Vagina (tissue), 2 donors: ENCODE results near the gene EHBP1. TPM values are rescaled to one million over a fixed set of nuclear protein-coding genes. Genes with fewer than 3 reads are reported as not detected.

ENCODE experiments used
- DNase-seq, 2 donors: peaks; one replicate each; pipeline ENCODE4 v3.0.0-alpha.2; 2017; ENCODE audit errors: extremely low spot score in 2 of 2
- H3K27ac ChIP-seq: fragments of 200-600 bp; sonication (generic); one replicate; pipeline ENCODE4 v1.5.1; 2019
- H3K27me3 ChIP-seq: fragments of 200-600 bp; sonication (generic); one replicate; pipeline ENCODE4 v1.5.1; 2019
- H3K36me3 ChIP-seq, 2 donors: fragments of 200-600 bp; sonication (generic); one replicate each; pipeline ENCODE4 v1.5.1; 2017 to 2019
- H3K4me1 ChIP-seq: fragments of 200-600 bp; sonication (generic); one replicate; pipeline ENCODE4 v1.5.1; 2019
- H3K4me3 ChIP-seq, 2 donors: fragments of 200-600 bp; sonication (generic); 1 replicate in 1 of 2; 2 replicates in 1 of 2; pipeline ENCODE4 v1.5.1; 2016 to 2019
- H3K9me3 ChIP-seq: fragments of 200-600 bp; sonication (generic); one replicate; pipeline ENCODE4 v1.5.1; 2019
- POLR2A ChIP-seq, 2 donors: fragments of 450-650 bp; IDR thresholded peaks; one replicate each; pipeline ENCODE4 v1.6.1; 2017; ENCODE audit warnings: antibody characterized with exemption in 2 of 2, mild to moderate bottlenecking in 2 of 2, moderate library complexity in 2 of 2
- POLR2AphosphoS5 ChIP-seq, 2 donors: sonication (generic); formaldehyde crosslinking; IDR thresholded peaks; one replicate each; pipeline ENCODE4 v1.9.0; 2017; ENCODE audit warnings: antibody characterized with exemption in 2 of 2, mild to moderate bottlenecking in 2 of 2, low read depth in 1 of 2; ENCODE audit not compliant: insufficient read depth in 1 of 2
- intact Hi-C: fragments of 100-400 bp; cut with DNase I; formaldehyde crosslinking; loops from one replicate; pipeline ENCODE4 v1.15.1; 2023
- total RNA-seq: library from RNA; depleted of rRNA; stranded (reverse); fragments of >200 nt; gene quantifications from one replicate; pipeline ENCODE4 v1.2.3, GENCODE V29; 2016
- TF ChIP-seq, protein P1 (sequence below), 3 experiments: fragments of 450-650 bp in 2 of 3; fragments of 200-600 bp in 1 of 3; sonication (generic) in 1 of 3; IDR thresholded peaks; one replicate each; pipeline ENCODE4 v1.5.1; 2017 to 2019; ENCODE audit warnings: antibody characterized with exemption in 3 of 3, mild to moderate bottlenecking in 2 of 3, moderate library complexity in 2 of 3

The EHBP1 gene
- total RNA-seq, 1 donor from 2014 or later, result 97.7 TPM

- peaks cover 10% of the 10 kb centered on the region for H3K4me1 ChIP-seq
- peaks cover 0 to 32% of the 10 kb centered on the region in 2 donors for H3K36me3 ChIP-seq
- H3K9me3 ChIP-seq, result no peaks in the 10 kb centered on the region
- H3K27ac ChIP-seq, result no peak overlapping the region
- H3K4me3 ChIP-seq, result no peak overlapping the region
- intact Hi-C loops, result no loop called here
- DNase-seq, result no peak
- no peaks in the 10 kb centered on the region for H3K27me3 ChIP-seq
- TF ChIP-seq, protein P1, sequence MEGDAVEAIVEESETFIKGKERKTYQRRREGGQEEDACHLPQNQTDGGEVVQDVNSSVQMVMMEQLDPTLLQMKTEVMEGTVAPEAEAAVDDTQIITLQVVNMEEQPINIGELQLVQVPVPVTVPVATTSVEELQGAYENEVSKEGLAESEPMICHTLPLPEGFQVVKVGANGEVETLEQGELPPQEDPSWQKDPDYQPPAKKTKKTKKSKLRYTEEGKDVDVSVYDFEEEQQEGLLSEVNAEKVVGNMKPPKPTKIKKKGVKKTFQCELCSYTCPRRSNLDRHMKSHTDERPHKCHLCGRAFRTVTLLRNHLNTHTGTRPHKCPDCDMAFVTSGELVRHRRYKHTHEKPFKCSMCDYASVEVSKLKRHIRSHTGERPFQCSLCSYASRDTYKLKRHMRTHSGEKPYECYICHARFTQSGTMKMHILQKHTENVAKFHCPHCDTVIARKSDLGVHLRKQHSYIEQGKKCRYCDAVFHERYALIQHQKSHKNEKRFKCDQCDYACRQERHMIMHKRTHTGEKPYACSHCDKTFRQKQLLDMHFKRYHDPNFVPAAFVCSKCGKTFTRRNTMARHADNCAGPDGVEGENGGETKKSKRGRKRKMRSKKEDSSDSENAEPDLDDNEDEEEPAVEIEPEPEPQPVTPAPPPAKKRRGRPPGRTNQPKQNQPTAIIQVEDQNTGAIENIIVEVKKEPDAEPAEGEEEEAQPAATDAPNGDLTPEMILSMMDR (IDR thresholded peaks at IDR 0.05), result no peak
- TF ChIP-seq POLR2A (IDR thresholded peaks at IDR 0.05), result no peak
- TF ChIP-seq POLR2AphosphoS5 (IDR thresholded peaks at IDR 0.05; ENCODE audit: insufficient read depth in 1 of 2, low read depth in 1 of 2), result no peak
Measured at GRCh38 chr2:62991605-62992004, 286.1 kb downstream of the EHBP1 start.

GRCh38 chr2:62992561-62992960, 287.0 kb downstream of the EHBP1 start:
- no peak for TF ChIP-seq POLR2AphosphoS5 (IDR thresholded peaks at IDR 0.05; ENCODE audit: insufficient read depth in 1 of 2, low read depth in 1 of 2)
- TF ChIP-seq POLR2A (IDR thresholded peaks at IDR 0.05), result no peak
- TF ChIP-seq, protein P1 (IDR thresholded peaks at IDR 0.05), result no peak
- H3K4me3 ChIP-seq, result no peak overlapping the region
- DNase-seq, result no peak
- no peaks in the 10 kb centered on the region for H3K9me3 ChIP-seq
- H3K4me1 ChIP-seq, result peaks cover 10% of the 10 kb centered on the region
- no peak overlapping the region for H3K27ac ChIP-seq
- H3K36me3 ChIP-seq, result peaks cover 0 to 37% of the 10 kb centered on the region in 2 donors
- no peaks in the 10 kb centered on the region for H3K27me3 ChIP-seq
- intact Hi-C loops, result no loop called here

- no peak overlapping the region for H3K27ac ChIP-seq
- no peak overlapping the region for H3K4me3 ChIP-seq
- H3K4me1 ChIP-seq, result peaks cover 10% of the 10 kb centered on the region
- H3K36me3 ChIP-seq, result peaks cover 0 to 41% of the 10 kb centered on the region in 2 donors
- no peaks in the 10 kb centered on the region for H3K27me3 ChIP-seq
- H3K9me3 ChIP-seq, result no peaks in the 10 kb centered on the region
- no peak for DNase-seq
- intact Hi-C loops, result no loop called here
- TF ChIP-seq POLR2A (IDR thresholded peaks at IDR 0.05), result no peak
- TF ChIP-seq, protein P1 (IDR thresholded peaks at IDR 0.05), result no peak
- no peak for TF ChIP-seq POLR2AphosphoS5 (IDR thresholded peaks at IDR 0.05; ENCODE audit: insufficient read depth in 1 of 2, low read depth in 1 of 2)
Measured at GRCh38 chr2:62994206-62994605, 288.7 kb downstream of the EHBP1 start.

GRCh38 chr2:62996534-62997186, 291.1 kb downstream of the EHBP1 start:
- no peak for DNase-seq
- no peaks in the 10 kb centered on the region for H3K9me3 ChIP-seq
- no peak overlapping the region for H3K27ac ChIP-seq
- H3K4me3 ChIP-seq, result no peak overlapping the region
- TF ChIP-seq POLR2AphosphoS5 (IDR thresholded peaks at IDR 0.05; ENCODE audit: insufficient read depth in 1 of 2, low read depth in 1 of 2) (no peak), POLR2A (IDR thresholded peaks at IDR 0.05) (no peak)
- TF ChIP-seq, protein P1 (IDR thresholded peaks at IDR 0.05), result no peak
- H3K4me1 ChIP-seq, result peaks cover 8% of the 10 kb centered on the region
- intact Hi-C loops, result no loop called here
- H3K36me3 ChIP-seq, result peaks cover 0 to 33% of the 10 kb centered on the region in 2 donors
- H3K27me3 ChIP-seq, result no peaks in the 10 kb centered on the region

DNA sequence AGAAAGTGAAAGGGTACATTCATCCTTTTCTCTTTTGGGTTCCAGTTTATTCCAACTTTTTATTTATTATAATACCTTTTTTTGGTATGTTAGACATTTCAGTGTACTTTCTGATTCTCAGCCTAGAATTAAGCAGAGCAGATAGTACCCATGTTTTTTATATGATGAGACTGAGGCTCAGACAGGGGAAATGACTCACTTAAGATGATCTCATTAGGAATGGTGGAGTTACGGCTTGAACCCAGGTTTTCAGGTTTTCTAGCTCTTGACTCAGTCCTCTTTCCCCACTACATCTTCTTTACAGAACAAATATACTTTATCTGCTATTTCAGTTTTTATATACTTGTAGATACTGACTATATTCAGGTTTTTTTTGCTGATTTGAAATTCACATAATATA, 293.4 kb downstream of the EHBP1 start:
- peaks cover 3% of the 10 kb centered on the region for H3K4me1 ChIP-seq
- no peaks in the 10 kb centered on the region for H3K27me3 ChIP-seq
- H3K9me3 ChIP-seq, result no peaks in the 10 kb centered on the region
- peaks cover 0 to 26% of the 10 kb centered on the region in 2 donors for H3K36me3 ChIP-seq
- intact Hi-C loops, result no loop called here
- DNase-seq, result no peak
- no peak overlapping the region for H3K4me3 ChIP-seq
- no peak overlapping the region for H3K27ac ChIP-seq
- TF ChIP-seq POLR2AphosphoS5 (IDR thresholded peaks at IDR 0.05; ENCODE audit: insufficient read depth in 1 of 2, low read depth in 1 of 2) (no peak), POLR2A (IDR thresholded peaks at IDR 0.05) (no peak)
- TF ChIP-seq, protein P1 (IDR thresholded peaks at IDR 0.05), result no peak
